H9 (cell line): ENCODE measurements around the gene DNAAF1. TPM values are rescaled to one million over a fixed set of nuclear protein-coding genes. Genes with fewer than 3 reads are reported as not detected.

Experiments
- DNase-seq: peaks from one replicate; pipeline ENCODE4 v3.0.0-alpha.2; 2017
- H2AFZ ChIP-seq: one replicate; pipeline ENCODE4 v1.6.1; 2013; ENCODE audit warnings: mild to moderate bottlenecking, low read length, control low read depth, moderate library complexity
- H2AK5ac ChIP-seq: 2 replicates; pipeline ENCODE4 v1.6.1; 2013; ENCODE audit warnings: low read length, control low read depth, mixed read lengths; ENCODE audit not compliant: insufficient read length
- H2BK120ac ChIP-seq: one replicate; pipeline ENCODE4 v1.6.1; 2013; ENCODE audit warnings: low read depth, mild to moderate bottlenecking, low read length, control low read depth, inconsistent platforms; ENCODE audit not compliant: poor library complexity, severe bottlenecking
- H2BK12ac ChIP-seq: 2 replicates; pipeline ENCODE4 v1.6.1; 2013; ENCODE audit warnings: low read length, control low read depth, mixed read lengths, low read depth; ENCODE audit not compliant: insufficient read length
- H2BK15ac ChIP-seq: 2 replicates; pipeline ENCODE4 v1.6.1; 2013; ENCODE audit warnings: low read depth, low read length, control low read depth
- H2BK20ac ChIP-seq: one replicate; pipeline ENCODE4 v1.6.1; 2013; ENCODE audit warnings: low read depth, mild to moderate bottlenecking, low read length, control low read depth, inconsistent platforms; ENCODE audit not compliant: poor library complexity, severe bottlenecking
- H2BK5ac ChIP-seq: 2 replicates; pipeline ENCODE4 v1.6.1; 2013; ENCODE audit warnings: low read length, control low read depth, mixed read lengths; ENCODE audit not compliant: insufficient read length
- H3K14ac ChIP-seq: 2 replicates; pipeline ENCODE4 v1.6.1; 2013; ENCODE audit warnings: low read length, control low read depth; ENCODE audit not compliant: insufficient read depth
- H3K18ac ChIP-seq: 2 replicates; pipeline ENCODE4 v1.6.1; 2013; ENCODE audit warnings: low read depth, mild to moderate bottlenecking, mixed read lengths, low read length, control low read depth; ENCODE audit not compliant: insufficient read length
- H3K23ac ChIP-seq: 2 replicates; pipeline ENCODE4 v1.6.1; 2013; ENCODE audit warnings: low read length, control low read depth, mixed read lengths, low read depth; ENCODE audit not compliant: insufficient read length
- H3K23me2 ChIP-seq: 2 replicates; pipeline ENCODE4 v1.6.1; 2013; ENCODE audit warnings: low read depth, mild to moderate bottlenecking, mixed read lengths, low read length, control low read depth; ENCODE audit not compliant: insufficient read length, poor library complexity, severe bottlenecking
- H3K27ac ChIP-seq: 2 replicates; pipeline ENCODE4 v1.5.1; 2013; ENCODE audit warnings: low read length, control low read depth, mixed read lengths, low read depth; ENCODE audit not compliant: insufficient read length
- H3K27me3 ChIP-seq: 2 replicates; pipeline ENCODE4 v1.6.1; 2013; ENCODE audit warnings: low read length, control low read depth, inconsistent platforms; ENCODE audit not compliant: insufficient read depth
- H3K4ac ChIP-seq: 2 replicates; pipeline ENCODE4 v1.6.1; 2013; ENCODE audit warnings: low read depth, mild to moderate bottlenecking, control low read depth, inconsistent platforms, low read length, moderate library complexity
- H3K4me1 ChIP-seq: 2 replicates; pipeline ENCODE4 v1.6.1; 2013; ENCODE audit warnings: low read length, control low read depth, inconsistent platforms; ENCODE audit not compliant: insufficient read depth
- H3K4me2 ChIP-seq: 2 replicates; pipeline ENCODE4 v1.6.1; 2013; ENCODE audit warnings: low read length, control low read depth, mixed read lengths; ENCODE audit not compliant: insufficient read length, insufficient read depth
- H3K56ac ChIP-seq: 2 replicates; pipeline ENCODE4 v1.6.1; 2013; ENCODE audit warnings: low read depth, mild to moderate bottlenecking, mixed read lengths, low read length, control low read depth; ENCODE audit not compliant: insufficient read length
- H3K79me1 ChIP-seq: 2 replicates; pipeline ENCODE4 v1.6.1; 2013; ENCODE audit warnings: low read depth, mild to moderate bottlenecking, moderate library complexity, low read length, control low read depth, inconsistent platforms; ENCODE audit not compliant: insufficient read depth, poor library complexity, severe bottlenecking
- H3K79me2 ChIP-seq: 2 replicates; pipeline ENCODE4 v1.6.1; 2013; ENCODE audit warnings: low read length, control low read depth, inconsistent platforms; ENCODE audit not compliant: insufficient read depth
- H3K9ac ChIP-seq: 2 replicates; pipeline ENCODE4 v1.6.1; 2013; ENCODE audit warnings: low read length, control low read depth, mixed read lengths; ENCODE audit not compliant: insufficient read length; ENCODE audit errors: extremely low read depth
- H3K9me3 ChIP-seq: one replicate; pipeline ENCODE4 v1.6.1; 2013; ENCODE audit warnings: low read depth, low read length, inconsistent platforms; ENCODE audit not compliant: control insufficient read depth
- H3T11ph ChIP-seq: one replicate; pipeline ENCODE4 v1.6.1; 2013; ENCODE audit warnings: mild to moderate bottlenecking, low read length, control low read depth, inconsistent platforms
- H4K20me1 ChIP-seq: one replicate; pipeline ENCODE4 v1.6.1; 2013; ENCODE audit not compliant: control insufficient read depth, insufficient read length, insufficient read depth
- H4K5ac ChIP-seq: 2 replicates; pipeline ENCODE4 v1.6.1; 2013; ENCODE audit warnings: low read depth, mild to moderate bottlenecking, mixed read lengths, low read length, control low read depth; ENCODE audit not compliant: insufficient read length
- H4K8ac ChIP-seq: replicated peaks from 2 replicates; pipeline ENCODE4 v1.6.1; 2013; ENCODE audit warnings: low read length, control low read depth, mixed read lengths, low read depth; ENCODE audit not compliant: insufficient read length
- H4K91ac ChIP-seq: 2 replicates; pipeline ENCODE4 v1.6.1; 2013; ENCODE audit warnings: low read depth, mild to moderate bottlenecking, moderate library complexity, mixed read lengths, low read length, control low read depth; ENCODE audit not compliant: insufficient read length
- H3K27ac Mint-ChIP-seq, 3 experiments: 2 replicates in 2 of 3; 3 replicates in 1 of 3; pipeline ENCODE4 v1.8.0; 2020 to 2021; ENCODE audit warnings: mixed read lengths in 3 of 3, mild to moderate bottlenecking in 1 of 3, moderate library complexity in 1 of 3
- H3K27me3 Mint-ChIP-seq: 2 replicates; pipeline ENCODE4 v1.8.0; 2021; ENCODE audit warnings: low read depth, mild to moderate bottlenecking, moderate library complexity, mixed read lengths
- H3K36me3 Mint-ChIP-seq, 3 experiments: 2 replicates in 2 of 3; 3 replicates in 1 of 3; pipeline ENCODE4 v1.8.0; 2020 to 2021; ENCODE audit warnings: low read depth in 3 of 3, mixed read lengths in 3 of 3; ENCODE audit not compliant: insufficient read depth in 1 of 3
- H3K4me1 Mint-ChIP-seq, 2 experiments: 2 replicates each; pipeline ENCODE4 v1.8.0; 2020; ENCODE audit warnings: mixed read lengths in 2 of 2
- H3K4me3 Mint-ChIP-seq, 2 experiments: 2 replicates in 1 of 2; 3 replicates in 1 of 2; pipeline ENCODE4 v1.8.0; 2020 to 2021; ENCODE audit warnings: mild to moderate bottlenecking in 2 of 2, mixed read lengths in 2 of 2, moderate library complexity in 1 of 2
- H3K9me3 Mint-ChIP-seq, 2 experiments: 2 replicates in 1 of 2; 3 replicates in 1 of 2; pipeline ENCODE4 v1.8.0; 2020; ENCODE audit warnings: mild to moderate bottlenecking in 2 of 2, mixed read lengths in 2 of 2, moderate library complexity in 1 of 2
- WGBS: extraction: QIAGEN DNeasy Blood & Tissue Kit; methylation state at CpG from one replicate; pipeline ENCODE4 v1.1.7; 2013; ENCODE audit warnings: missing lambda C conversion rate, low lambda C conversion rate, mixed read lengths; ENCODE audit not compliant: insufficient read length; ENCODE audit errors: extremely low coverage; 5-methylcytosine and 5-hydroxymethylcytosine counted together
- total RNA-seq: library from RNA; stranded (reverse); gene quantifications from 2 replicates; pipeline ENCODE4 v1.2.1, GENCODE V29; 2021
- TF ChIP-seq, protein P1 (sequence below): fragments of 200-600 bp; sonication (generic); conservative IDR thresholded peaks from 3 replicates; pipeline ENCODE4 v1.8.0; 2021; ENCODE audit warnings: antibody characterized with exemption, mild to moderate bottlenecking

The DNAAF1 gene
- total RNA-seq, 1 experiment from 2014 or later: not detected

DNA sequence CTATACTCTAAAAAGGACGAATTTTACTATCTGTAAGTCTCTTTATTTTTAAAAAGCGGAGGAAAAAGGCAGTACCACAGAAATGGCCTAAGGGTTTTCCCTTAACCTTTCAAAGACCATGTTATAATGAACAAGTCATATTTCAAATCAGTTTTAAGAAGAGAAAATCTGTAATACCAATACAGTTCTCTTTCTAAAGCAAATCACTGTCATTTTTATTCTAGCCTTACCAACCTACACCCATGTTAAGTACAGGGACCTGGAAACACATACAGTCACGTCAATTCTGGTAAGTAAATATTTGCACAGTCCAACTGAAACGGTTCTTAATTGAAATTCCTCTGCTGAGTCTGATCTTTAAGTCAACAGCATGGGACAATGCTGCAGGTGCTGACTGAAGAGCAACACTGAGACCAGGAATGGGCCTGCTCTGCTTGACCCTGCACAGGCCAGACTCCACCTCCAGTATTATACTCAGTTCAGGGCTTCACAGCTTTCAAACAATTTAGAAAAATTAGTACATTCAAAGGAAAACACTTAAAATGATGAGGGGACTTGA lies 48.6 kb upstream of the DNAAF1 start:
- Histone ChIP-seq H4K8ac (no peak overlapping the region), H3K9me3 (no peaks in the 10 kb centered on the region), H3K56ac (no peak overlapping the region), H2BK5ac (no peak overlapping the region), H4K5ac (no peak overlapping the region), H3K9ac (no peak overlapping the region), H3K23me2 (no peaks in the 10 kb centered on the region), H3K18ac (no peak overlapping the region), H3K14ac (no peak overlapping the region), H2BK12ac (no peak overlapping the region), H4K20me1 (peaks cover under 1% of the 10 kb centered on the region), H2BK20ac (no peak overlapping the region), H3K4me1 (no peaks in the 10 kb centered on the region), H2BK120ac (no peak overlapping the region), H3T11ph (no peak overlapping the region), H2AK5ac (no peak overlapping the region), H3K4ac (no peak overlapping the region), H3K27me3 (no peaks in the 10 kb centered on the region), H2AFZ (no peak overlapping the region), H4K91ac (no peak overlapping the region), H3K79me1 (peaks cover 2% of the 10 kb centered on the region), H3K23ac (no peak overlapping the region), H3K79me2 (no peaks in the 10 kb centered on the region; the same call in 1 of the 2 replicates), H3K27ac (no peak overlapping the region), H3K4me2 (no peak overlapping the region), H2BK15ac (no peak overlapping the region)
- H3K27me3 Mint-ChIP-seq: no peaks in the 10 kb centered on the region
- no peak for DNase-seq
- H3K36me3 Mint-ChIP-seq: peaks cover 11 to 67% (median 52%) of the 10 kb centered on the region in 3 experiments; a peak in 5 of 7 replicates
- no peak overlapping the region; a peak in 2 of 7 replicates for H3K27ac Mint-ChIP-seq
- H3K9me3 Mint-ChIP-seq: no peaks in the 10 kb centered on the region
- TF ChIP-seq, protein P1, sequence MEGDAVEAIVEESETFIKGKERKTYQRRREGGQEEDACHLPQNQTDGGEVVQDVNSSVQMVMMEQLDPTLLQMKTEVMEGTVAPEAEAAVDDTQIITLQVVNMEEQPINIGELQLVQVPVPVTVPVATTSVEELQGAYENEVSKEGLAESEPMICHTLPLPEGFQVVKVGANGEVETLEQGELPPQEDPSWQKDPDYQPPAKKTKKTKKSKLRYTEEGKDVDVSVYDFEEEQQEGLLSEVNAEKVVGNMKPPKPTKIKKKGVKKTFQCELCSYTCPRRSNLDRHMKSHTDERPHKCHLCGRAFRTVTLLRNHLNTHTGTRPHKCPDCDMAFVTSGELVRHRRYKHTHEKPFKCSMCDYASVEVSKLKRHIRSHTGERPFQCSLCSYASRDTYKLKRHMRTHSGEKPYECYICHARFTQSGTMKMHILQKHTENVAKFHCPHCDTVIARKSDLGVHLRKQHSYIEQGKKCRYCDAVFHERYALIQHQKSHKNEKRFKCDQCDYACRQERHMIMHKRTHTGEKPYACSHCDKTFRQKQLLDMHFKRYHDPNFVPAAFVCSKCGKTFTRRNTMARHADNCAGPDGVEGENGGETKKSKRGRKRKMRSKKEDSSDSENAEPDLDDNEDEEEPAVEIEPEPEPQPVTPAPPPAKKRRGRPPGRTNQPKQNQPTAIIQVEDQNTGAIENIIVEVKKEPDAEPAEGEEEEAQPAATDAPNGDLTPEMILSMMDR: no peak
- H3K4me3 Mint-ChIP-seq: no peak overlapping the region
- no CpG with 5 or more reads among the region's 4 CpGs for WGBS
- H3K4me1 Mint-ChIP-seq: no peaks in the 10 kb centered on the region
